ENCODE data around the gene C2CD4A.
"Not testable (repeated sequence)": the region's sequence is repeated elsewhere in the genome, so short reads cannot be mapped to it uniquely, and the experiment has no call there.

C2CD4A gene

GRCh38 chr15:62066663-62067447 lies at the start of gene C2CD4A:
TSS of gene C2CD4A (plus strand) at chr15:62066977. CDS start at chr15:62067614, 637 bp downstream.
- DNase-seq, result peak; percentile 75

- DNase-seq, result no peak
Measured at GRCh38 chr15:62020576-62021160, 46.1 kb upstream of the C2CD4A start.

- DNase-seq, result no peak
Measured at GRCh38 chr15:62021991-62022600, 44.7 kb upstream of the C2CD4A start.

- DNase-seq, result no peak
Measured at GRCh38 chr15:62026487-62027262, 40.1 kb upstream of the C2CD4A start.

GRCh38 chr15:62027263-62027565 lies 39.6 kb upstream of the C2CD4A start:
- DNase-seq, result no peak

- no peak for DNase-seq
Measured at GRCh38 chr15:62027916-62028315, 38.9 kb upstream of the C2CD4A start.

- no peak for DNase-seq
Measured at GRCh38 chr15:62035256-62035924, 31.4 kb upstream of the C2CD4A start.

- no peak for DNase-seq
Measured at GRCh38 chr15:62046078-62046743, 20.6 kb upstream of the C2CD4A start.

- DNase-seq, result no peak
Measured at GRCh38 chr15:62047282-62047827, 19.4 kb upstream of the C2CD4A start.

- DNase-seq, result not testable (repeated sequence)
Measured at GRCh38 chr15:62048254-62048653, 18.5 kb upstream of the C2CD4A start.

GRCh38 chr15:62050115-62050514 lies 16.7 kb upstream of the C2CD4A start:
- no peak for DNase-seq

- no peak for DNase-seq
Measured at GRCh38 chr15:62051166-62051565, 15.6 kb upstream of the C2CD4A start.

- DNase-seq, result no peak
Measured at GRCh38 chr15:62052713-62053112, 14.1 kb upstream of the C2CD4A start.

- DNase-seq, result no peak
Measured at GRCh38 chr15:62053439-62054085, 13.2 kb upstream of the C2CD4A start.

- no peak for DNase-seq
Measured at GRCh38 chr15:62054979-62055378, 11.8 kb upstream of the C2CD4A start.

GRCh38 chr15:62057341-62057980 lies 9.3 kb upstream of the C2CD4A start:
- no peak for DNase-seq

- DNase-seq, result no peak
Measured at GRCh38 chr15:62058327-62059028, 8.3 kb upstream of the C2CD4A start.

GRCh38 chr15:62059108-62059815 lies 7.5 kb upstream of the C2CD4A start:
- no peak for DNase-seq

- DNase-seq, result no peak
Measured at GRCh38 chr15:62059816-62060112, 7.0 kb upstream of the C2CD4A start.

Measured in retina (tissue), 1 donor.